Lower lobe of right lung (tissue), 2 donors: Measurements from ENCODE around the gene SULT1A4. TPM values are rescaled to one million over a fixed set of nuclear protein-coding genes. Genes with fewer than 3 reads are reported as not detected.
"Not testable (repeated sequence)": the region's sequence is repeated elsewhere in the genome, so short reads cannot be mapped to it uniquely, and the experiment has no call there.

Source experiments
- ATAC-seq, 2 donors: fragments of 200-7000 bp; cut with Tn5 transposase; one replicate each; pipeline ENCODE4 v1.9.1; 2020 to 2022; ENCODE audit warnings: mild to moderate bottlenecking in 2 of 2, moderate library complexity in 2 of 2
- DNase-seq: peaks from one replicate; pipeline ENCODE4 v3.0.0-alpha.2; 2020
- H3K27ac ChIP-seq: fragments of 200-600 bp; one replicate; pipeline ENCODE4 v1.8.0; 2022
- H3K27me3 ChIP-seq: fragments of 200-600 bp; one replicate; pipeline ENCODE4 v1.8.0; 2022; ENCODE audit warnings: low read depth
- H3K36me3 ChIP-seq: fragments of 200-600 bp; one replicate; pipeline ENCODE4 v1.8.0; 2022; ENCODE audit warnings: mild to moderate bottlenecking
- H3K4me1 ChIP-seq: fragments of 200-600 bp; one replicate; pipeline ENCODE4 v1.8.0; 2022
- H3K4me3 ChIP-seq: fragments of 200-600 bp; one replicate; pipeline ENCODE4 v1.8.0; 2022; ENCODE audit warnings: mild to moderate bottlenecking
- H3K9me3 ChIP-seq: fragments of 200-600 bp; one replicate; pipeline ENCODE4 v1.8.0; 2022
- intact Hi-C: fragments of 100-400 bp; cut with DNase I; formaldehyde crosslinking; loops from one replicate; pipeline ENCODE4 v1.11.0; 2022
- long read RNA-seq: library from polyadenylated mRNA; unstranded; transcript quantifications from one replicate; pipeline ENCODE4 v2.0.0, GENCODE V29; 2021
- total RNA-seq: library from RNA; stranded (reverse); fragmentation: NEBNext Ultra II Directional; extraction: Animal tissue kit (Norgen Biotek cat#: 25700); gene quantifications from one replicate; pipeline ENCODE4 v1.2.1, GENCODE V29; 2021
- donor health status: DM: no; HTN: yes; CAD: no; lungs with severe emphysema.

Gene SULT1A4
- total RNA-seq, result 20.7 TPM
- long read RNA-seq, partial matches to known transcripts, result 0 of 7 reads
- long read RNA-seq, other reads (novel, unspliced or antisense), result 4 of 7 reads

- peak; percentile 59 to 77 for ATAC-seq
- H3K4me3 ChIP-seq, H3K36me3 ChIP-seq, H3K9me3 ChIP-seq, H3K4me1 ChIP-seq, H3K27me3 ChIP-seq, H3K27ac ChIP-seq, DNase-seq, intact Hi-C loops: not testable (repeated sequence)
Observed at GRCh38 chr16:29459706-29460646, at the start of gene SULT1A4. SULT1A4 (plus strand) TSS chr16:29459913; CDS start chr16:29461386, 1,473 bp downstream.

GRCh38 chr16:29423587-29423986 is 36.1 kb upstream of the SULT1A4 start:
- H3K27me3 ChIP-seq, H3K4me1 ChIP-seq, H3K27ac ChIP-seq, intact Hi-C loops, H3K9me3 ChIP-seq, H3K4me3 ChIP-seq, ATAC-seq, DNase-seq, H3K36me3 ChIP-seq: not testable (repeated sequence)

- intact Hi-C loops, ATAC-seq: not testable (repeated sequence)
Observed at GRCh38 chr16:29425390-29425789, 34.3 kb upstream of the SULT1A4 start.

GRCh38 chr16:29453754-29454153 is 6.0 kb upstream of the SULT1A4 start:
- intact Hi-C loops, H3K27ac ChIP-seq, H3K36me3 ChIP-seq, H3K4me1 ChIP-seq, H3K9me3 ChIP-seq, H3K4me3 ChIP-seq, H3K27me3 ChIP-seq, DNase-seq: not testable (repeated sequence)
- ATAC-seq, result peak; percentile 12 to 50

More at GRCh38 chr16:29425390-29425789, 34.3 kb upstream of the SULT1A4 start:
- H3K27ac ChIP-seq, H3K27me3 ChIP-seq, H3K9me3 ChIP-seq, H3K4me1 ChIP-seq, H3K36me3 ChIP-seq, H3K4me3 ChIP-seq, DNase-seq: not testable (repeated sequence)

- H3K36me3 ChIP-seq, intact Hi-C loops, H3K4me1 ChIP-seq, H3K9me3 ChIP-seq, H3K27me3 ChIP-seq, H3K27ac ChIP-seq, DNase-seq, H3K4me3 ChIP-seq: not testable (repeated sequence)
- peak; percentile 97 for ATAC-seq
Observed at GRCh38 chr16:29454269-29454668, 5.4 kb upstream of the SULT1A4 start, which contains the start of the genes BOLA2 and SLX1B. BOLA2 (minus strand) TSS chr16:29454351; CDS start chr16:29454253, 98 bp downstream. SLX1B (plus strand) TSS chr16:29454533.

GRCh38 chr16:29454828-29455227 is 4.9 kb upstream of the SULT1A4 start:
- H3K27me3 ChIP-seq, H3K36me3 ChIP-seq, H3K4me3 ChIP-seq, DNase-seq, H3K9me3 ChIP-seq, H3K27ac ChIP-seq, H3K4me1 ChIP-seq, intact Hi-C loops: not testable (repeated sequence)
- ATAC-seq, result peak; percentile 90 to 93

- H3K4me1 ChIP-seq, H3K9me3 ChIP-seq, H3K4me3 ChIP-seq, intact Hi-C loops, H3K27ac ChIP-seq, H3K36me3 ChIP-seq, DNase-seq, ATAC-seq, H3K27me3 ChIP-seq: not testable (repeated sequence)
Observed at GRCh38 chr16:29457660-29458059, 2.1 kb upstream of the SULT1A4 start.

- H3K9me3 ChIP-seq, H3K27me3 ChIP-seq, H3K4me1 ChIP-seq, DNase-seq, H3K4me3 ChIP-seq, H3K36me3 ChIP-seq, intact Hi-C loops, H3K27ac ChIP-seq: not testable (repeated sequence)
- peak in 1 of 2 donors; percentile 9 for ATAC-seq
Observed at GRCh38 chr16:29460647-29461030, 926 bp downstream of the SULT1A4 start.

- H3K36me3 ChIP-seq, H3K27ac ChIP-seq, H3K9me3 ChIP-seq, H3K4me1 ChIP-seq, H3K4me3 ChIP-seq, H3K27me3 ChIP-seq, intact Hi-C loops, DNase-seq: not testable (repeated sequence)
- ATAC-seq, result peak; percentile 63 to 75
Observed at GRCh38 chr16:29465985-29466824, 6.5 kb downstream of the SULT1A4 start.

- H3K4me1 ChIP-seq, H3K27ac ChIP-seq, intact Hi-C loops, H3K9me3 ChIP-seq, DNase-seq, H3K4me3 ChIP-seq, H3K36me3 ChIP-seq, H3K27me3 ChIP-seq: not testable (repeated sequence)
- ATAC-seq, result peak; percentile 40 to 46
Observed at GRCh38 chr16:29466904-29467303, 7.2 kb downstream of the SULT1A4 start.

GRCh38 chr16:29467654-29468366 is 8.1 kb downstream of the SULT1A4 start:
- H3K27ac ChIP-seq, DNase-seq, H3K4me3 ChIP-seq, H3K9me3 ChIP-seq, H3K36me3 ChIP-seq, intact Hi-C loops, H3K4me1 ChIP-seq, H3K27me3 ChIP-seq: not testable (repeated sequence)
- peak; percentile 30 to 32 for ATAC-seq

GRCh38 chr16:29469660-29470059 is 9.9 kb downstream of the SULT1A4 start:
- H3K27ac ChIP-seq, H3K4me1 ChIP-seq, intact Hi-C loops, H3K27me3 ChIP-seq, H3K9me3 ChIP-seq, H3K36me3 ChIP-seq: not testable (repeated sequence)
- peak overlapping the region; percentile 34 for H3K4me3 ChIP-seq
- peak; percentile 81 for DNase-seq
- ATAC-seq, result peak; percentile 77 to 89

GRCh38 chr16:29472065-29472464 is 12.4 kb downstream of the SULT1A4 start:
- DNase-seq, H3K36me3 ChIP-seq, H3K4me1 ChIP-seq, H3K27me3 ChIP-seq, intact Hi-C loops, H3K9me3 ChIP-seq, H3K27ac ChIP-seq, H3K4me3 ChIP-seq: not testable (repeated sequence)
- peak in 1 of 2 donors; percentile 7 for ATAC-seq
